ENCODE data around the gene NIP7. TPM values are rescaled to one million over a fixed set of nuclear protein-coding genes. Genes with fewer than 3 reads are reported as not detected.
"Not testable (repeated sequence)": the region's sequence is repeated elsewhere in the genome, so short reads cannot be mapped to it uniquely, and the experiment has no call there.

Gene NIP7
- polyA plus RNA-seq, 3 donors from 2014 or later = 13.0 to 24.9 (median 23.2) TPM

GRCh38 chr16:69334696-69335095 lies 4.9 kb upstream of the NIP7 start:
- H3K4me1 Mint-ChIP-seq = peaks cover 33 to 36% of the 10 kb centered on the region in 2 donors

DNA sequence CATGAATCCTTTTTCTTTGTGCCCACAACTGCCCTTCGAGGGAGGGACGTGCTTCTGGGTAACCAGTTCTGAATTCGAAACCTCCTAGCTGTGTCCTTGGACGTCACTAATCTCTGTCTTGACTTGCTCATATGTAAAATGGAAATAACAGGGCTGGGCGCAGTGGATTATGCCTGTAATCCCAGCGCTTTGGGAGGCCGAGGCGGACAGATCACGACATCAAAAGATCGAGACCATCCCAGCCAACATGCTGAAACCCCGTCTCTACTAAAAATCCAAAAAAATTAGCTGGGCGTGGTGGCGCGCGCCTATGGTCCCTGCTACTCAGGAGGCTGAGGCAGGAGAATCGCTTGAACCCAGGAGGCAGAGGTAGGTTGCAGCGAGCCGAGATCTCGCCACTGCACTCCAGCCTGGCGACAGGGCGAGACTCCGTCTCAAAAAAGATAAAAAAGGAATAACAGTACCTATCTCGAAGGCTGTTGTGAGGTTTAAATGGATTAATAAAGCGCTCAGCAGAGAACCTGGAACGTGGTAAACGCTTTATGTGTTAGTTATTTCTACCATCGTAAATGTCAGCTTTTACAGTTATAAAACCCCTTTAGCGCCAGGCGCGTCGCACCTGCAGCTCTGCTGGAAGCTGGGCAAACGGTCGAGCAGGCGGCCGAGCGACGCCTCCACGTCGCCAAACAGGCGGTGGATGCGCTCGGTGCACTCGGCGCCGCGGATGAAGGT lies 849 bp upstream of the NIP7 start:
- Mint-ChIP-seq H3K27me3 (ENCODE audit: low read depth in 3 of 3) (peaks cover 0 to 4% (median 1%) of the 10 kb centered on the region in 3 donors), H3K27ac (peak overlapping the region; percentile 81 to 97 (median 86)), H3K4me3 (peak overlapping the region; percentile 97 to 100 (median 98)), H3K9me3 (no peaks in the 10 kb centered on the region), H3K36me3 (peaks cover 12 to 20% (median 17%) of the 10 kb centered on the region in 3 donors), H3K4me1 (peaks cover 45 to 65% of the 10 kb centered on the region in 2 donors)
- no peak for DNase-seq

More at GRCh38 chr16:69334696-69335095, 4.9 kb upstream of the NIP7 start:
- H3K36me3 Mint-ChIP-seq = peaks cover 11 to 22% (median 19%) of the 10 kb centered on the region in 3 donors
- DNase-seq = no peak
- H3K27me3 Mint-ChIP-seq (ENCODE audit: low read depth in 3 of 3) = peaks cover 0 to 3% (median 3%) of the 10 kb centered on the region in 3 donors
- H3K4me3 Mint-ChIP-seq = peak overlapping the region in 1 of 5 donors; percentile 21
- no peaks in the 10 kb centered on the region for H3K9me3 Mint-ChIP-seq
- H3K27ac Mint-ChIP-seq = no peak overlapping the region

- Mint-ChIP-seq H3K4me1 (peaks cover 47 to 65% of the 10 kb centered on the region in 2 donors), H3K4me3 (peak overlapping the region; percentile 97 to 100 (median 98)), H3K9me3 (no peaks in the 10 kb centered on the region), H3K27ac (peak overlapping the region; percentile 86 to 99 (median 97)), H3K27me3 (ENCODE audit: low read depth in 3 of 3) (peaks cover 0 to 1% (median 1%) of the 10 kb centered on the region in 3 donors), H3K36me3 (peaks cover 11 to 13% (median 12%) of the 10 kb centered on the region in 3 donors)
- DNase-seq = peak in 1 of 3 donors; percentile 11
Measured at GRCh38 chr16:69340095-69340644, 598 bp downstream of the NIP7 start.

DNA sequence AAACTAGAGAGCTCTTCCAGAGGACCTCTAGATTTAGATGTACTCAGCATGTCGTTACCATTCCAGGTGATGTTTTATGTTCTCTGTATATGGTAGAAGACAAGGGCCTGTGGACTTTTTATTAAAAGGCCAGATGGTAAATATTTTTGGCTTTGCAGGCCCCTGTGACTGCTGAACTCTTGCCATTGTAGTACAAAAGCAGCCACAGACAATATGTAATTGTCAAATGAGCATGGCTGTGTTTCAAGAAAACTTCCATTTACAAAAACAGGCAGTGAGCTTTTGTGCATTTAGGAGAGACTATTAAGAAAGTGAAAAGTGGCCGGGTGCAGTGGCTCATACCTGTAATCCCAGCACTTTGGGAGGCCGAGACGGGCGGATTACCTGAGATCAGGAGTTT lies 4.6 kb downstream of the NIP7 start:
- H3K4me1 Mint-ChIP-seq = peaks cover 33 to 49% of the 10 kb centered on the region in 2 donors
- no peaks in the 10 kb centered on the region for H3K9me3 Mint-ChIP-seq
- H3K27ac Mint-ChIP-seq = no peak overlapping the region
- DNase-seq = no peak
- no peak overlapping the region for H3K4me3 Mint-ChIP-seq
- peaks cover 0 to 1% (median 1%) of the 10 kb centered on the region in 3 donors for H3K27me3 Mint-ChIP-seq (ENCODE audit: low read depth in 3 of 3)
- H3K36me3 Mint-ChIP-seq = peaks cover 4 to 9% (median 7%) of the 10 kb centered on the region in 3 donors

DNA sequence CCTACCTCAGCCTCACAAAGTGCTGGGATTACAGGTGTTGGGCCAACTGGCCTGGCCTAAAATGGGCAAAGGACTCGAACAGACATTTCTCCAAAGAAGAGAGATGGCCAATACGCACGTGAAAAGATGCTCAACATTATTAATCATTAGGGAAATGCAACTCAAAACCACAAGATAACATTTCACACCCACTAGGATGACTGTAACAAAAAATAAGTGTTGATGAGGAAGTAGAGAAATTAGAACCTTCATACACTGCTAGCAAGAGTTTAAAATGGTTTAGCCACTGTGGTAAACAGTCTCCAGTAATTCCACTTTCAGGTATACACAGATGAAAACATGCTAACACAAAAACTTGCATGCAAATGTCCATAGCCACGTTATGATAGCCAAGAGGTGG lies 6.4 kb downstream of the NIP7 start:
- peak overlapping the region in 3 of 5 donors; percentile 17 to 63 (median 39) for H3K4me3 Mint-ChIP-seq
- peaks cover 18 to 32% of the 10 kb centered on the region in 2 donors for H3K4me1 Mint-ChIP-seq
- H3K27me3 Mint-ChIP-seq (ENCODE audit: low read depth in 3 of 3) = peaks cover 0 to 1% (median 0%) of the 10 kb centered on the region in 3 donors
- peak overlapping the region in 5 of 6 donors; percentile 26 to 79 (median 59) for H3K27ac Mint-ChIP-seq
- peaks cover 0 to 9% (median 4%) of the 10 kb centered on the region in 3 donors for H3K36me3 Mint-ChIP-seq
- H3K9me3 Mint-ChIP-seq = no peaks in the 10 kb centered on the region
- DNase-seq = peak in 1 of 3 donors; percentile 19

DNA sequence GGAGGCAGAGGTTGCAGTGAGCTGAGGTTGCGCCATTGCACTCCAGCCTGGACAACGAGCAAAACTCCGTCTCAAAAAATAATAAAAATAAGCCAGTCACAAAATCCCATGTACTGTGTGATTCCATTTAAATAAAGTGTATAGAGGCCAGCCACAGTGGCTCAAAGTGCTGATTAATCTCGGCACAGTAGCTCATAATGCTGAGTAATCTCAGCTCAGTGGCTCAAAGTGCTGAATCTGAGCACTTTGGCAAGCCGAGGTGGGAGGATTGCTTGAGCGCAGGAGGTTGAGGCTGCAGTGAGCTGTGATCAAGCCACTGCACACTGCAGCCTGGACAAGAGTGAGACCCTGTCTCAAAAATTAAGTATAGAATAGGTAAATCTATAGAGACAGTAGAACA lies 7.1 kb downstream of the NIP7 start:
- peaks cover 11 to 24% of the 10 kb centered on the region in 2 donors for H3K4me1 Mint-ChIP-seq
- DNase-seq = no peak
- H3K27ac Mint-ChIP-seq = peak overlapping the region in 2 of 6 donors; percentile 62 to 78
- no peaks in the 10 kb centered on the region for H3K9me3 Mint-ChIP-seq
- H3K4me3 Mint-ChIP-seq = no peak overlapping the region
- H3K36me3 Mint-ChIP-seq = peaks cover under 1 to 12% (median under 1%) of the 10 kb centered on the region in 3 donors
- H3K27me3 Mint-ChIP-seq (ENCODE audit: low read depth in 3 of 3) = peaks cover 0 to 1% (median 0%) of the 10 kb centered on the region in 3 donors

DNA sequence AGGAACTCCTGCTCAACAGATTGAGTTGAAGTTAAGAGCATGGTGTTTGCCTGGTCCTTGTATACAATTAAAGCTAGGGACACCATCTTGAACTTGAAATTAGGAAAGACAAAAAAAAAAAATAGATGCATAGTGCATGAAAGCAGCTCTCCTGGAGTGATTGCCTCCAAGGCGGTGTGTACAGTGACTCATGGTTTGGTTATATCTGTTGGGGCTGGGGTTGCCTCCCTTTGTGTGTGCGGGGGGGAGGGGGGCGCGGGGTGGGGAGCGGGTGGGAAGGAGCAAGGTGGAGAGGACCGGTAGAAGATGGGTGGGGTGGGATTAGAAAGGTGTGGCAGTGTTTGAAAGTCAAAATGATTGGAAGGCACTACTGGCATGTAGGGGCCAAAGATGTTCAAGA lies 8.7 kb downstream of the NIP7 start:
- Mint-ChIP-seq H3K4me1 (peaks cover 11 to 17% of the 10 kb centered on the region in 2 donors), H3K9me3 (no peaks in the 10 kb centered on the region), H3K36me3 (peaks cover 2 to 13% (median 7%) of the 10 kb centered on the region in 3 donors), H3K4me3 (no peak overlapping the region), H3K27me3 (ENCODE audit: low read depth in 3 of 3) (no peaks in the 10 kb centered on the region), H3K27ac (no peak overlapping the region)
- no peak for DNase-seq

DNA sequence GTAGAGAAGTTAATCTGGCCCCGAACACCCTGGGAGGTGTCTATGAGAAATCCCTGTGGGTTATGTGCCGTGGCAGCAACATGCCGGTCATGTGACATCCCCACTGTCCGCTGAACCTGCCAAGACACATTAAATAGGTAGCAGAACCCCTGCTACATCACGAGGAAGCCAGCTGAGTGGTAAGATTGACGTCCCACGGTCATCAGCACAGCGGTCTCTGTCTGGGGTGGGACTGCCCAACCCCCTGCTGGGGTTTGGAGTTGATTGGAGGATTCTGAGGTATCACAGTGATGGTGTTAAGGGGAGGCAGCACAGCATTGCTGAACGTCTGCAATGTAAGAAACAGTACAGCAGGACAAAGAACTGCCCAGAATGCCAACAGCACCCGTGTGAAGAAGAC lies 10.0 kb downstream of the NIP7 start:
- no peaks in the 10 kb centered on the region for H3K27me3 Mint-ChIP-seq (ENCODE audit: low read depth in 3 of 3)
- H3K9me3 Mint-ChIP-seq = no peaks in the 10 kb centered on the region
- H3K36me3 Mint-ChIP-seq = peaks cover 4 to 10% (median 9%) of the 10 kb centered on the region in 3 donors
- H3K4me1 Mint-ChIP-seq = peaks cover 11 to 15% of the 10 kb centered on the region in 2 donors
- H3K27ac Mint-ChIP-seq = peak overlapping the region in 1 of 6 donors; percentile 21
- no peak overlapping the region for H3K4me3 Mint-ChIP-seq
- DNase-seq = no peak

DNA sequence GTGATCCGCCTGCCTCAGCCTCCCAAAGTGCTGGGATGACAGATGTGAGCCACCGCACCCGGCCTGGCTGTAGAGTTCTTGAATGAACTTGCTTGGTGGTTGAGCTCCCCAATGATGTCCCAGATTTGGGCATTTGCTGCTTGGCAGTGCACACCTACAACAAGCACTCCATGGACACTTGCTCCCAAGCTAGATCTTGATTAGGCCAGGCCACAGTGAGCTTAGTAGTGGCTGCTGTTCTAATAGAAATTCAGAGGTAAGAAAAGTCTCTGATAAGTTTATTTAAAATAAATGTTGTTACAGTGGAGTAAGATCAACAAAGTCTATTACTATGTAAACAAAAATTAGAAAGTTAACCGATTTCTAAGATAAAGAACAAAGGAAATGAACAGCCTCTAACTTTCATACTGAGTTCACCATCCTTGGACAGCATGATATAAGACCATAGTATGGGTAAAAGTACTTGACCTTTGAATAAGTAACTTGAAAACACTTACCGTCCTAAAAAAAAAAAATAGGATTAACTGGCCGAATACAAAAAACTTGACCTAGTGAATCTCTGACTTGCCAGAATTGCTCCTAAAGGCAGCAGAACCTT lies 11.1 kb downstream of the NIP7 start:
- no peak overlapping the region for H3K27ac Mint-ChIP-seq

DNA sequence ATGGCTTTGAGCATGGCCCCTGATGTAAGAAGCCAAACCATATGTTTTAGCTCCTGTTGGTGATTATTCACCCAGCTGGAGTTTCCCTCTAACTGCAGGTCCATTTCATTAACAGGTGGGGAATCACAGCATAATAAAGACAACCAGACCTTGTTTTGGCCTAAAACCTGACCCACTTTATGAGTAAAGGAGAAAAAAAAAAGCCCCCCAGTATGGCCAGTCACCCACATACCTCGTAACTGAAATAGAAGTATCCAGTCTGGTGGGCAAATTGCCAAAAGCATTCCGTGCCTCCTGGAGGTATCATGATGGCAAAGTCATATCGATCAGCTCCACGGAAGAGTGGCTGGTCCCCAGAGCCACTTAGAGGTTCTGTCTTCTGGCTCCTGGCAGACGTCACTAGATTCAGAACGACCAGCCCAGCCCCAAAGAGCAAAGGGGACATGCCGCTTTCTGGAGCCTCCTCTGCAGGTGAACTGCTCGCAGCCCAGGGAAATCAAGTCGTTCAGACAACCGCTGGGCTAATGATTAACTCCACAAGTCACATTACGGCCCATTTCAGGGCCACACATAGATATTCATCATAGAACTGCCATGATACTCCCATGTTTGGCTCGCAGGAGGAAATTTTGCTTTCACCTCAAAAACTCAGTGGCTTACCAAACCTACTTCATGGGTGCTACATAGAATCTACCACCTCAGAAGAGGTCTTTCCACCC lies 11.9 kb downstream of the NIP7 start, which contains the start of gene TMED6:
TSS of gene TMED6 (minus strand) at position 478 of the 719 bp plus-strand sequence. CDS start at position 445, 33 bp downstream.
- DNase-seq = no peak
- Mint-ChIP-seq H3K9me3 (no peaks in the 10 kb centered on the region), H3K4me1 (peaks cover 2 to 6% of the 10 kb centered on the region in 2 donors), H3K27ac (peak within 1 kb of the TSS in 2 of 6 donors; percentile 23 to 24), H3K4me3 (no peak within 1 kb of the TSS), H3K36me3 (peaks cover 9 to 18% (median 9%) of the 10 kb centered on the region in 3 donors), H3K27me3 (ENCODE audit: low read depth in 3 of 3) (peaks cover 0 to 2% (median 0%) of the 10 kb centered on the region in 3 donors)

More for the DNA sequence above, 11.1 kb downstream of the NIP7 start:
- Mint-ChIP-seq H3K9me3 (no peaks in the 10 kb centered on the region), H3K36me3 (peaks cover 7 to 15% (median 9%) of the 10 kb centered on the region in 3 donors), H3K4me1 (peaks cover 8 to 13% of the 10 kb centered on the region in 2 donors), H3K4me3 (no peak overlapping the region), H3K27me3 (ENCODE audit: low read depth in 3 of 3) (peaks cover 0 to 2% (median 0%) of the 10 kb centered on the region in 3 donors)
- no peak for DNase-seq

GRCh38 chr16:69360070-69360469 lies 20.5 kb downstream of the NIP7 start:
- H3K27ac Mint-ChIP-seq; H3K4me1 Mint-ChIP-seq; H3K27me3 Mint-ChIP-seq (ENCODE audit: low read depth in 3 of 3); H3K9me3 Mint-ChIP-seq; H3K4me3 Mint-ChIP-seq; DNase-seq: not testable (repeated sequence)
- H3K36me3 Mint-ChIP-seq = peaks cover 2 to 33% (median 7%) of the 10 kb centered on the region in 3 donors

GRCh38 chr16:69363281-69363717 lies 23.7 kb downstream of the NIP7 start:
- H3K27me3 Mint-ChIP-seq (ENCODE audit: low read depth in 3 of 3) = no peaks in the 10 kb centered on the region
- peak overlapping the region in 2 of 6 donors; percentile 3 to 80 for H3K27ac Mint-ChIP-seq
- DNase-seq = no peak
- peaks cover 4 to 40% (median 8%) of the 10 kb centered on the region in 3 donors for H3K36me3 Mint-ChIP-seq
- no peak overlapping the region for H3K4me3 Mint-ChIP-seq
- peaks cover 0 to 2% of the 10 kb centered on the region in 2 donors for H3K4me1 Mint-ChIP-seq
- H3K9me3 Mint-ChIP-seq = no peaks in the 10 kb centered on the region

DNA sequence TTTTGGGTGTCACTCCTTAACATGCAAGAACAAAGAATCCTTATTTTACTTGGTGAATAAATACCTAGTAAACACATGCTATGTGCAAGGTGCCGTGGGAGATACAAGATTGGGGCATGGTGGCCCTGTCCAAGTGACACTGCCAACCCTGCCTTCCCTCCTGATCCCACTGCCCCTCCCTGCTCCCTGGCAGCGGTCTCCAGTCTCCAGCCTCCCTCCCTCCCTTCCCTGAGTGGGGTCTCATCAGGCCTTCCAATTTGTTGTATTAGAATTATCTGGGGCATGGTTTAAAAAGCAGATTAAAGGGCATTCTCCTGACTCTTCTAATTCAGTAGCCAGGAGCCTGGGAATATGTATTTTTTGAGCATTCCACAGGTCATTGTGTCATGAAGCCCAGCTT lies 24.5 kb downstream of the NIP7 start:
- peak overlapping the region in 2 of 6 donors; percentile 53 to 68 for H3K27ac Mint-ChIP-seq
- H3K4me3 Mint-ChIP-seq = no peak overlapping the region
- H3K9me3 Mint-ChIP-seq = no peaks in the 10 kb centered on the region
- peaks cover 4 to 42% (median 8%) of the 10 kb centered on the region in 3 donors for H3K36me3 Mint-ChIP-seq
- H3K27me3 Mint-ChIP-seq (ENCODE audit: low read depth in 3 of 3) = no peaks in the 10 kb centered on the region
- no peak for DNase-seq
- H3K4me1 Mint-ChIP-seq = peaks cover 2 to 3% of the 10 kb centered on the region in 2 donors

Measured in immature natural killer cell (primary cell).